Activated T-helper 1 cell treated with anti-CD3 and anti-CD28 coated beads, Interleukin-2, amount 50 U/mL, for 16 hours (primary cell): ENCODE measurements around the gene POLR3F.
"Not testable (repeated sequence)": the region's sequence is repeated elsewhere in the genome, so short reads cannot be mapped to it uniquely, and the experiment has no call there.

Source experiments
- DNase-seq, 2 donors: peaks; one replicate each; pipeline ENCODE4 v3.0.0-alpha.2; 2020; ENCODE audit warnings: low read depth in 1 of 2, low spot score in 1 of 2

Gene POLR3F

GRCh38 chr20:18504479-18505060, 37.4 kb downstream of the POLR3F start:
- DNase-seq, result no peak

- DNase-seq, result no peak
Observed at GRCh38 chr20:18506744-18507143, 39.6 kb downstream of the POLR3F start.

- DNase-seq, result peak; percentile 96
Observed at GRCh38 chr20:18507218-18508191, 40.3 kb downstream of the POLR3F start, which contains the start of gene SEC23B. Gene SEC23B, plus strand, starts transcription at chr20:18507940. Its CDS starts 2,896 bp downstream, at chr20:18510836.

- no peak for DNase-seq
Observed at GRCh38 chr20:18511571-18511970, 44.4 kb downstream of the POLR3F start.

GRCh38 chr20:18513208-18513607, 46.0 kb downstream of the POLR3F start:
- DNase-seq, result no peak

GRCh38 chr20:18514127-18514526, 46.9 kb downstream of the POLR3F start:
- no peak for DNase-seq

GRCh38 chr20:18515973-18516372, 48.8 kb downstream of the POLR3F start:
- DNase-seq, result no peak

- not testable (repeated sequence) for DNase-seq
Observed at GRCh38 chr20:18522066-18522465, 54.9 kb downstream of the POLR3F start.

- no peak for DNase-seq
Observed at GRCh38 chr20:18523066-18523465, 55.9 kb downstream of the POLR3F start.

GRCh38 chr20:18524646-18525045, 57.5 kb downstream of the POLR3F start:
- no peak for DNase-seq

- DNase-seq, result not testable (repeated sequence)
Observed at GRCh38 chr20:18526761-18527160, 59.6 kb downstream of the POLR3F start.

GRCh38 chr20:18527339-18527738, 60.1 kb downstream of the POLR3F start:
- no peak for DNase-seq

- no peak for DNase-seq
Observed at GRCh38 chr20:18527836-18528235, 60.6 kb downstream of the POLR3F start.

GRCh38 chr20:18529041-18529440, 61.9 kb downstream of the POLR3F start:
- DNase-seq, result no peak

GRCh38 chr20:18532626-18533025, 65.4 kb downstream of the POLR3F start:
- no peak for DNase-seq

- no peak for DNase-seq
Observed at GRCh38 chr20:18533491-18533890, 66.3 kb downstream of the POLR3F start.

- no peak for DNase-seq
Observed at GRCh38 chr20:18533978-18534644, 66.9 kb downstream of the POLR3F start.
